K562 (cell line): Measurements from ENCODE around the gene SLC2A4RG. TPM values are rescaled to one million over a fixed set of nuclear protein-coding genes. Genes with fewer than 3 reads are reported as not detected.

Source experiments
- ATAC-seq: fragments of 200-7000 bp; cut with Tn5 transposase; 3 replicates; pipeline ENCODE4 v1.9.1; 2020; ENCODE audit warnings: moderate library complexity
- BruUV-seq: library from RNA; stranded (reverse); fragments of 400-500 nt; replicated peaks from 2 replicates; lab custom pipeline; 2021; lab: Mats Ljungman, UMichigan
- CTCF ChIA-PET: fragments of 300-600 bp; formaldehyde crosslinking; extraction: SDS; loops from one replicate; lab custom pipeline; 2021; ENCODE audit warnings: low intra/inter-chr PET ratio; lab: Yijun Ruan, JAX
- POLR2A ChIA-PET: fragments of 300-600, 350-650 bp; sonication (Branson Sonifier 250); formaldehyde crosslinking; extraction: SDS; loops from one replicate; lab custom pipeline; 2021; ENCODE audit warnings: antibody characterized with exemption, inconsistent platforms; lab: Yijun Ruan, JAX
- DNase-seq, 4 experiments: peaks; one replicate each; pipeline versions ENCODE4 v3.0.0 to v3.0.0-alpha.2; 2011 to 2018; ENCODE audit warnings: low spot score in 3 of 4, mixed read lengths in 3 of 4; ENCODE audit errors: extremely low read depth in 1 of 4
- FAIRE-seq: peaks from 2 replicates; lab custom pipeline; 2011; peaks lifted over from hg19 to GRCh38; lab: Jason Lieb, UNC
- H2AFZ ChIP-seq: 2 replicates; pipeline ENCODE4 v1.6.0; 2011; ENCODE audit warnings: low read depth, low read length, control low read depth, inconsistent platforms
- H3K27ac ChIP-seq: fragments of 200-600 bp; 3 replicates; pipeline ENCODE4 v1.8.0; 2011; ENCODE audit warnings: low read depth, mild to moderate bottlenecking, control low read depth, inconsistent platforms, low read length, moderate library complexity, mixed read lengths; ENCODE audit errors: extremely low read depth
- H3K27me3 ChIP-seq, 2 experiments: fragments of 300-600 bp in 1 of 2; 2 replicates in 1 of 2; 3 replicates in 1 of 2; pipeline versions ENCODE4 v1.6.0 to v1.8.0; 2011; ENCODE audit warnings: inconsistent platforms in 2 of 2, low read length in 2 of 2, mild to moderate bottlenecking in 1 of 2, mixed read lengths in 1 of 2, moderate library complexity in 1 of 2; ENCODE audit not compliant: control insufficient read depth in 2 of 2, insufficient read depth in 2 of 2
- H3K36me3 ChIP-seq: fragments of 300-600 bp; 3 replicates; pipeline ENCODE4 v1.8.0; 2011; ENCODE audit warnings: mild to moderate bottlenecking, low read length, inconsistent platforms; ENCODE audit not compliant: control insufficient read depth, insufficient read depth
- H3K4me1 ChIP-seq, 2 experiments: fragments of 200-600 bp in 1 of 2; replicated peaks in 1 of 2; 2 replicates in 1 of 2; 3 replicates in 1 of 2; pipeline versions ENCODE4 v1.5.1 to v1.8.0; 2011; ENCODE audit warnings: inconsistent platforms in 2 of 2, low read length in 2 of 2, mild to moderate bottlenecking in 1 of 2, mixed read lengths in 1 of 2, moderate library complexity in 1 of 2; ENCODE audit not compliant: control insufficient read depth in 2 of 2, insufficient read depth in 2 of 2
- H3K4me2 ChIP-seq: 2 replicates; pipeline ENCODE4 v1.6.1; 2011; ENCODE audit warnings: low read length, control low read depth, inconsistent platforms, mixed read lengths; ENCODE audit not compliant: insufficient read depth
- H3K4me3 ChIP-seq: fragments of 200-600 bp; sonication (generic), shearing (Covaris generic); 2 replicates; pipeline ENCODE4 v1.5.1; 2016; ENCODE audit warnings: control low read depth, inconsistent platforms
- H3K79me2 ChIP-seq: fragments of 200-600 bp; 3 replicates; pipeline ENCODE4 v1.8.0; 2011; ENCODE audit warnings: low read length, inconsistent platforms; ENCODE audit not compliant: control insufficient read depth, insufficient read depth
- H3K9ac ChIP-seq, 2 experiments: 2 replicates each; pipeline versions ENCODE4 v1.6.0 to v1.6.1; 2011; ENCODE audit warnings: low read depth in 2 of 2, low read length in 2 of 2, control low read depth in 1 of 2, inconsistent platforms in 1 of 2, mild to moderate bottlenecking in 1 of 2, mixed read lengths in 1 of 2; ENCODE audit not compliant: insufficient read depth in 1 of 2
- H3K9me1 ChIP-seq: one replicate; pipeline ENCODE4 v1.6.0; 2011; ENCODE audit warnings: inconsistent platforms, mild to moderate bottlenecking, low read length, moderate library complexity; ENCODE audit not compliant: control insufficient read depth, insufficient read depth
- H3K9me3 ChIP-seq: replicated peaks from 2 replicates; pipeline ENCODE4 v1.5.1; 2011; ENCODE audit warnings: low read depth, low read length, inconsistent platforms; ENCODE audit not compliant: control insufficient read depth, insufficient read depth
- H4K20me1 ChIP-seq: replicated peaks from 2 replicates; pipeline ENCODE4 v1.6.1; 2011; ENCODE audit warnings: low read length, inconsistent platforms, mixed read lengths; ENCODE audit not compliant: control insufficient read depth, insufficient read depth
- PTRF ChIP-seq: fragments of 450-650 bp; IDR thresholded peaks from 2 replicates; pipeline ENCODE4 v1.6.1; 2016; ENCODE audit warnings: mild to moderate bottlenecking, missing genetic modification characterization, missing compliant biosample characterization
- STAG1 ChIP-seq: sonication (generic); formaldehyde crosslinking; IDR thresholded peaks from 2 replicates; pipeline ENCODE4 v1.5.0; 2020; ENCODE audit warnings: missing genetic modification reagents, borderline replicate concordance
- WGBS: fragments of 100-300 bp; shearing (Covaris generic); methylation state at CpG from one replicate; pipeline ENCODE4 v1.1.6; 2016; ENCODE audit warnings: low coverage, mixed read lengths; ENCODE audit not compliant: insufficient coverage; ENCODE audit errors: missing lambda C conversion rate; 5-methylcytosine and 5-hydroxymethylcytosine counted together
- in situ Hi-C: fragments of 300-500 bp; cut with MboI; formaldehyde crosslinking; loops from 4 replicates; pipeline ENCODE4 v1.15.0; 2018; ENCODE audit warnings: inconsistent platforms, mixed read lengths
- intact Hi-C: fragments of 100-400 bp; cut with micrococcal nuclease; formaldehyde crosslinking; loops from 2 replicates; pipeline ENCODE4 v1.14.2; 2022
- polyA plus RNA-seq, 8 experiments: library from polyadenylated mRNA; depleted of rRNA in 4 of 8; stranded (reverse) in 5 of 8; unstranded in 3 of 8; fragments of >200 nt; fragmentation: Nextera tagmentation in 2 of 8; fragmentation: Illumina TruSeq in 1 of 8; extraction: Ambion mirVana in 2 of 8; extraction: Trizol in 1 of 8; gene quantifications; 2 replicates each; pipeline versions ENCODE4 v1.2.1 to v1.2.3, GENCODE V29; 2011 to 2014; ENCODE audit warnings: inconsistent platforms in 1 of 8, missing spikeins in 1 of 8
- total RNA-seq, 7 experiments: library from RNA; depleted of rRNA in 6 of 7; stranded (reverse); fragments of >200 nt in 6 of 7; fragmentation: Illumina TruSeq in 2 of 7; extraction: Trizol in 2 of 7; gene quantifications; 2 replicates each; pipeline versions ENCODE4 v1.2.1 to v1.2.3, GENCODE V29; 2011 to 2021; ENCODE audit warnings: low replicate concordance in 1 of 7
- TF ChIP-seq, protein P1 (sequence below): IDR thresholded peaks from 3 replicates; pipeline ENCODE4 v1.6.1; 2011; ENCODE audit warnings: borderline replicate concordance, mild to moderate bottlenecking, moderate library complexity; ENCODE audit not compliant: insufficient read length; ENCODE audit errors: extremely low read depth

SLC2A4RG gene
- total and polyA plus RNA-seq, 9 of the 15 experiments (the other 6 are each of a cell fraction or from before 2014, with no cell fraction given) = 0.34 to 97.3 (median 26.5) TPM

DNA sequence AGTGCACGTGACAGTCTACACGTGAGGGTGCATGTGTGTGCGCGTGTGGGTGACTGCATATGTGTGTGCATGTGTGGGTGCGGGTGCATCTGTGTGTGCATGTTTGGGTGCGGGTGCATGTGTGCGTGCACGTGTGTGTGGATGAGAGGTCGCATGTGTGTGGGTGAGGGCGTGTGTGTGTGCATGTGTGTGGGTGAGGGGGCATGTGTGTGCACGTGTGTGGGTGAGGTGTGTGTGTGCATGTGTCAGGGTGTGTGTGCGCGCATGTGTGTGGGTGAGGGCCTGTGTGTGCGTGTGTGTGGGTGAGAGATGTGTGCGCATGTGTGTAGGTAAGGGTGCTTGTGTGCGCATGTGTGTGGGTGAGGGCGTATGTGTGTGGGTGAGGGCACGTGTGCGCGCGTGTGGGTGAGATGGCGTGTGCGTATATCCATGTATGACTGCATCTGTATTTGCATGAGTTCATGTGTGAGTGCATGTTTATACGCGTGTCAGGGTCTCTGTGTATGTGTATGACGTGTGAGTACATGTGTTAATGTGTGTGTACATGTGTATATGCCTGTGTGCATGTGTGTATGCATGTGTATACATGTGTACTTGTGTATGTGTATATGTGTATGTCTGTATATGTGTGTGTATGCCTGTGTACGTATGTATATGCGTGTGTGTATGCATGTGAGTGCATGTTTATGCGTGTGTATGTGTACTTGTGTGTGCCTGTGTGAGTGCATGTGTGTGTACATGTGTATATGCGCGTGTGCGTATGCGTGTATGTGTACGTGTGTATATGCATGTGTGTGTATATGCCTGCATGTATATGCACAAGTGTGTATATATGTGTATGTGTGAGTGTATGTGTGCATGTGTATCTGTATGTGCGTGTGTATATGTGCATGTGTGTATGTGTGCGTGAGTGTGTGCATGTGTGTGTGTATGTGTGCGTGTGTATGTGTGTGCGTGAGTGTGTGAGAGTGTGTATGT is 7.2 kb upstream of the SLC2A4RG start (continued):
- TF ChIP-seq, protein P1, sequence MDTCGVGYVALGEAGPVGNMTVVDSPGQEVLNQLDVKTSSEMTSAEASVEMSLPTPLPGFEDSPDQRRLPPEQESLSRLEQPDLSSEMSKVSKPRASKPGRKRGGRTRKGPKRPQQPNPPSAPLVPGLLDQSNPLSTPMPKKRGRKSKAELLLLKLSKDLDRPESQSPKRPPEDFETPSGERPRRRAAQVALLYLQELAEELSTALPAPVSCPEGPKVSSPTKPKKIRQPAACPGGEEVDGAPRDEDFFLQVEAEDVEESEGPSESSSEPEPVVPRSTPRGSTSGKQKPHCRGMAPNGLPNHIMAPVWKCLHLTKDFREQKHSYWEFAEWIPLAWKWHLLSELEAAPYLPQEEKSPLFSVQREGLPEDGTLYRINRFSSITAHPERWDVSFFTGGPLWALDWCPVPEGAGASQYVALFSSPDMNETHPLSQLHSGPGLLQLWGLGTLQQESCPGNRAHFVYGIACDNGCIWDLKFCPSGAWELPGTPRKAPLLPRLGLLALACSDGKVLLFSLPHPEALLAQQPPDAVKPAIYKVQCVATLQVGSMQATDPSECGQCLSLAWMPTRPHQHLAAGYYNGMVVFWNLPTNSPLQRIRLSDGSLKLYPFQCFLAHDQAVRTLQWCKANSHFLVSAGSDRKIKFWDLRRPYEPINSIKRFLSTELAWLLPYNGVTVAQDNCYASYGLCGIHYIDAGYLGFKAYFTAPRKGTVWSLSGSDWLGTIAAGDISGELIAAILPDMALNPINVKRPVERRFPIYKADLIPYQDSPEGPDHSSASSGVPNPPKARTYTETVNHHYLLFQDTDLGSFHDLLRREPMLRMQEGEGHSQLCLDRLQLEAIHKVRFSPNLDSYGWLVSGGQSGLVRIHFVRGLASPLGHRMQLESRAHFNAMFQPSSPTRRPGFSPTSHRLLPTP = no peak
- no peak for TF ChIP-seq PTRF (tag)

DNA sequence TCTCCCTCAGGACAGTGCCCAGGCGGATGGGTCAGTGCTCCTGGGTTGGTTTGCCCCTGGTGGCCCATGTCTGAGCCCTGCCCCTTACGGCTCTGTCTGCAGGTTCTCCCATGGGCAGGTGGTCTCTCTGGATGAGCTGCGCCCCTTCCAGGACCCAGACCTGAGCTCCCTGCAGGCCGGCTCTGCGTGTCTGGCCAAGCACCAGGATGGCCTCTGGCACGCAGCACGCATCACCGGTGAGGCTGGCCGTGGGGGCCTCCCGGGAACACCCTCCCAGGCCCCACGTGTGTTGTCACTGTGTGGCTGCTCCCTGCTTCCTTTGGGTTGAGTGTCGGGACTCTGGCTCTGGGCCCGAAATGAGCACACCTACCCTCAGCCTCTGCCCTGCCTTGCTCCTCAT is 6.5 kb upstream of the SLC2A4RG start:
- POLR2A ChIA-PET = no interaction called here
- Histone ChIP-seq H3K79me2 (peaks cover 26% of the 10 kb centered on the region), H3K9ac (no peak overlapping the region; a peak in 1 of 4 replicates), H3K9me1 (no peaks in the 10 kb centered on the region), H3K27me3 (no peaks in the 10 kb centered on the region), H3K36me3 (peaks cover 71% of the 10 kb centered on the region; the same call in 2 of the 3 replicates), H3K9me3 (peaks cover 4% of the 10 kb centered on the region), H3K4me1 (peaks cover 5 to 52% of the 10 kb centered on the region in 2 experiments; a peak in 4 of 5 replicates), H3K4me2 (no peak overlapping the region), H4K20me1 (0 out of 2 replicates have a peak, but pooled peaks cover 5% of the 10 kb centered on the region), H3K27ac (no peak overlapping the region), H2AFZ (no peak overlapping the region), H3K4me3 (no peak overlapping the region)
- BruUV-seq = no TSS peak
- no peak for FAIRE-seq
- 97% methylated on average over 13 of the region's 13 CpGs for WGBS
- ATAC-seq = no peak
- CTCF ChIA-PET = no interaction called here
- intact Hi-C loops = no loop called here
- no peak for TF ChIP-seq STAG1 (CRISPR knock-in tag)
- DNase-seq = no peak
- in situ Hi-C loops = no loop called here
